Raji (cell line): ENCODE measurements around the gene SHANK3.

Experiments
- POLR2A ChIP-seq: IDR thresholded peaks from 2 replicates; pipeline ENCODE4 v1.6.1; 2011; ENCODE audit warnings: low read depth, low read length, control low read depth; ENCODE audit not compliant: insufficient read depth

Gene SHANK3

GRCh38 chr22:50672471-50673230 is at the start of gene SHANK3:
SHANK3 (plus strand) TSS chr22:50672823.
- no peak for TF ChIP-seq POLR2A

GRCh38 chr22:50624347-50625130 is 48.1 kb upstream of the SHANK3 start:
- TF ChIP-seq POLR2A: no peak

- no peak for TF ChIP-seq POLR2A
Observed at GRCh38 chr22:50625131-50625567, 47.5 kb upstream of the SHANK3 start.

DNA sequence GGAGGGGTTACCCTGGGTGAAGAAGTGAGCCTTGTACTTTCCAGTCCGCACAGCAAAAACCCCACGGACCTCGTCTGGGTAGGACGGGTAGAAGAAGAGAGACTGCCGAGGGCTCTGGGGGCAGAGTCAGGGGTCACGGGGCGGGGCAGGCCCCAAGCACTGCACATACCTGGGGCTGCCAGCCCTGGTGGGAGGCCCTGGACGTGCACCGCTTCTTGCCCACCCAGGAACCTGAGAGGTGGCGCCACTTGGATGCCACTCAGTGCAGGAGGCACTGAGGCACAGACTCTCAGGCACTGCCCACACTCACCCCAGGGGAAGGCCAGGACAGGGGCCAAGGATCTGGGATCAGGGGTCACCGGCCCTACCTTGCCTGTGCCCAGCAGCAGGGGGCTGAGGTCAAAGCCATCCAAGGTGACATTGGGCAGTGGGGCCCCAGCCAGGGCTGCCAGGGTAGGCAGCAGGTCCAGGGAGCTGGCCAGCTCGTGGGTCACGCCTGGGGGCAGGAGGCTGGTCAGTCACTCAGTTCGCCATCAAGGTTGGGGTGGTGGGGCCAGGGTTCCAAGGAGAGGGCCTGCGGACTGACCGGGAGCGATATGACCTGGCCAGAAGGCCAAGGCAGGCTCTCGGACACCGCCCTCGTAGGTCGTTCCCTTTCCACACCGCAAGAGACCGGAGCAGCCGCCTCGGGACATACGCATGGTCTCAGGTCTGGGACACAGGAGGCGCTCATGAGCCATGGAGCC is 46.9 kb upstream of the SHANK3 start:
- TF ChIP-seq POLR2A: no peak

GRCh38 chr22:50626314-50626849 is 46.2 kb upstream of the SHANK3 start:
- TF ChIP-seq POLR2A: no peak

DNA sequence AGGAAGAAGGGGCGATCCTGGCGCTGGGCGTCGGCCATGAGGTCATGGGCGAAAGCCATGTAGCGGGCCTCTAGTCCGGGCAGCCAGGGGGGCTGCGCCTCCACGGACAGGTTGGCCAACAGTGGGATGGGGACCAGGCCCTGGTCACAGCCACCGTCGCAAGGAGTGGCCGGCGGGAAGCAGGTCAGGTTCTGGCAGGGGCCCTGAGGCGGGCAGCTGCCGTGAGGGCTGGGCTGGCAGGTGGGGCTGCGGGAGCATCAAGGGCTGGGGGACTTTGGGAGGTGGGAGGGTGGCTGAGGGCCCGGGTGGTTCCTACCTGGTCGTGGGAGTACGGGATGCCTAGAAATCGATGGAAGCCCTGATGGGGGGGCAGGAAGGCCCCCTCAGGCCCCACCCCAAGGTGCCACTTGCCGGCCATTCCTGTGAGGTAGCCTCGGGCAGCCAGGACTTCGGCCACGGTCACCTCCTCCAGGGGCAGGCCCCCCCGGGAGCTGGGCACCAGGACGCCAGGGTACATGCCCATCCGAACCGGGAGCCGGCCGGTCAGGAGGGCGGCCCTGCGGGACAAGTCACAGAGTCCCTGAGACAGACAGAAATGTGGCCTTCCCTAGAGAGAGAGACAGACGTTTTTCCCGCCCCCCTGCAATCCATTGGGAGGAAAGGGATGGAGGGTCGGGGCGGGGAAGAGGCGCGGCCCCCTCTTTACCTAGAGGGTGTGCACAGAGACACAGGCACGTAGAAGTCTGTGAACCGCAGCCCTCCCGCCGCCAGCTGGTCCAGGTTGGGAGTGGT is 45.6 kb upstream of the SHANK3 start:
- no peak for TF ChIP-seq POLR2A

DNA sequence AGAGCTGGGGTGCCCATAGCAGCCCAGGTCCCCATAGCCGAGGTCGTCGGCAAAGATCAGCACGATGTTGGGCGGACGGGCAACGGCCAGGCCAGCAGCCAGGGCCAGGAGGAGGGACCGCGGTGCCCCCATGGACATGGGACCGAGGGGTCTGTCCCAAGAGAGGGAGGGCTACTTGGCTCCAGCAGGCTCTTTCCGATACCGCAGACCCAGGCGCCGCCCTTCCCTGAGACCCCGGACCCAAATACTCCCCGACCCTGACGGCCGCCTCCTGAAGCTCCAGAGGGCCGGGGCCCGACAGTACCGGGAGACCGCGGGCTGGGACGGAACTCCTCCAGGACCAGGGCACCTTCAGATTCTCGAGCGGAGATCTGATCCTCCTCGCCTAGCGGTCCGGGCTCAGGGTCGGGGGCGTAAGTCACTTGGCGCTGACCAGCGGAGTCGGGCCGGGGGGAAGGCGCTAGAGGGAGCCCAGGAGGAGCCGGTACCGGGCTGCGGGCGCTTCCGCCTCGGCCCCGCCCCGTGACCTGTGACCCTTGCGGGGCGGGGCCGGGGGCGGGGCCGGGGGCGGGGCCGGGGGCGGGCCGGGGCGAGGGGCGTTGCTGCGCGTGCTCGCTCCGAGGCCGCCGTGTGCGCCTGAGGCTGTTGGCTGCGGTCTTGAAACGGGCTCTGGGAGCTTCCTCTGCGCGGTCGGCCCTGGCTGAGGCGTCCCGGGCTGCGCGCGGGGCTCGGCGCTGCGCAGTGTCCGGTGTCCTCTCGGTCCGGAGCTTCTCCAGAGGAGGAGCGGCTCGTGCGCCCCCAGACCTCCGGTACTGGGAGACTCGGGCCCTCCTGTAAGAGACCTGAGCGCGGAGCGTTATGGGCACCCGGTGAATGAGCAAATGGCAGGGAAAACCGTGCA is 44.7 kb upstream of the SHANK3 start, which contains the start of gene ARSA:
TSS of gene ARSA (minus strand) at position 511 of the 901 bp plus-strand sequence. CDS start at position 138, 373 bp downstream.
- peak; percentile 85 for TF ChIP-seq POLR2A

DNA sequence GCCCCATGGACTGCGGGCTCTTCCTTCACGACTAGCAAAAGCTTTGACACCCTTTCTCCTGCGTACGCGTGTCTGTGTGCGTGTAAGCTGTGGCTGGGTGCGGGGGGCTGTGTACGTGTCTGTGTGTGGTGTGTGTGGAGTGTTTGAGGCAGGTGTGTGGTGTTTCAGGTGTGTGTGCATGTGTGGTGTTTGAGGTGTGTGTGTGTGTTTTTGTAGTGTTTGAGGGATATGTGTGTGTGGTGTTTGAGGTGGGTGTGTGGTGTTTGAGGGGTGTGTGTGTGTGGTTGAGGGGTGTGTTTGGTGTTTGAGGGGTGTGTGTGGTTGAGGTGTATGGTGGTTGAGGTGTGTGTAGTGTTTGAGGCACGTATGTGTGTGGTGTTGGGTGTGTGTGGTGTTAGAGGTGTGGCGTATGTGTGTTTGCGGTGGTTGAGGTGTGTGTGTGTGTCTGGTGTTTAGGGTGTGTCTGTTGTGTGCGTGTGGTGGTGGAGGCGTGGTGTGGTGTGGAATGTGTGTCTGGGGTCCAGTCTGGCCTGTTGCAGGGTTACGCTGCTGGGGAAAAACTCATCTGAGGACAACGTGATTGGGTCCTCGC is 44.0 kb upstream of the SHANK3 start:
- TF ChIP-seq POLR2A: no peak

- no peak for TF ChIP-seq POLR2A
Observed at GRCh38 chr22:50630376-50630775, 42.2 kb upstream of the SHANK3 start.

DNA sequence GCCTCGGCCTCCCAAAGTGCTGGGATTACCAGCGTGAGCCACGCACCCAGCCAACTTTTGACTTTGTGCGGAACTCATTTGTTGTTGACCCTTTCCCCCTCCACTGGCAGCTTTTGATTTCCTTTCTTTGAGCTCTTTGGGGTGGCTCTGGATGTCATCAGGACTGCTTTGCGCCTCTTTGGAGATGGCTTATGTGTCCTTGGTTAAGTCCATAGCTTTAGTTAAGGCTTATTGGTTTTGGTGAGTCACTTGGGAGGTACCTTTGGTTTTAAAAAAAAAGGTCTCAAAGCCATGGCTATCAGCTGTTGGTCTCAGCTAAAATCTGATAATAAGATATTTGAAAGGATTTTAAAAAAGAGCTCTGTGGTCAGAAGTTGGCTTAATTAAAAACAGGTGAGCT is 39.5 kb upstream of the SHANK3 start:
- no peak for TF ChIP-seq POLR2A

- TF ChIP-seq POLR2A: no peak
Observed at GRCh38 chr22:50633771-50634170, 38.9 kb upstream of the SHANK3 start.

DNA sequence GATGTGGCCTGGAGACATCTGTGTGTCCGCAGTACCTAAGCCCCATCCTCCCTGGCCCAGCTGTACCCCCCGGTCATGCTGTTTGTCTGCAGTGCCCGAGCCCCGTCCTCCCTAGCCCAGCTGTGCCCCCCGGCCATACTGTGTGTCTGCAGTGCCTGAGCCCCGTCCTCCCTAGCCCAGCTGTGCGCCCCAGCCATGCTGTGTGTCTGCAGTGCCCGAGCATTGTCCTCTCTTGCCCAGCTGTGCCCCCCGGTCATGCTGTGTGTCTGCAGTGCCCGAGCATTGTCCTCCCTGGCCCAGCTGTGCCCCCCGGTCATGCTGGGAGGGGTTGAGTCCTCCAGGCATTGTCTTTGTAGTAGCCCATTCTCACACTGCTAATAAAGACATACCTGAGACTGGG is 37.0 kb upstream of the SHANK3 start:
- no peak for TF ChIP-seq POLR2A
